NCI-H1694 (cell line): ENCODE measurements around the gene METTL2A.
A peak's percentile ranks its signal among the peaks of the same experiment; 100 is the strongest.
"Not testable (repeated sequence)": the region's sequence is repeated elsewhere in the genome, so short reads cannot be mapped to it uniquely, and the experiment has no call there.

Experiments
- DNase-seq: peaks from one replicate; lab custom pipeline; 2025; lab: John Stamatoyannopoulos, UW

The METTL2A gene, protein sequence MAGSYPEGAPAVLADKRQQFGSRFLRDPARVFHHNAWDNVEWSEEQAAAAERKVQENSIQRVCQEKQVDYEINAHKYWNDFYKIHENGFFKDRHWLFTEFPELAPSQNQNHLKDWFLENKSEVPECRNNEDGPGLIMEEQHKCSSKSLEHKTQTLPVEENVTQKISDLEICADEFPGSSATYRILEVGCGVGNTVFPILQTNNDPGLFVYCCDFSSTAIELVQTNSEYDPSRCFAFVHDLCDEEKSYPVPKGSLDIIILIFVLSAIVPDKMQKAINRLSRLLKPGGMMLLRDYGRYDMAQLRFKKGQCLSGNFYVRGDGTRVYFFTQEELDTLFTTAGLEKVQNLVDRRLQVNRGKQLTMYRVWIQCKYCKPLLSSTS

GRCh38 chr17:62423647-62424461 is at the start of gene METTL2A:
Gene METTL2A (plus strand): TSS chr17:62423897. CDS start chr17:62423903, 6 bp downstream.
- DNase-seq: peak; percentile 86

- DNase-seq: no peak
These were observed 43.4 kb upstream of the METTL2A start, which contains the start of gene EFCAB3 for GRCh38 chr17:62380253-62380652. Gene EFCAB3 (plus strand): TSS chr17:62380553. CDS start chr17:62382980, 2,427 bp downstream.

GRCh38 chr17:62381561-62381960 is 42.1 kb upstream of the METTL2A start:
- no peak for DNase-seq

DNA sequence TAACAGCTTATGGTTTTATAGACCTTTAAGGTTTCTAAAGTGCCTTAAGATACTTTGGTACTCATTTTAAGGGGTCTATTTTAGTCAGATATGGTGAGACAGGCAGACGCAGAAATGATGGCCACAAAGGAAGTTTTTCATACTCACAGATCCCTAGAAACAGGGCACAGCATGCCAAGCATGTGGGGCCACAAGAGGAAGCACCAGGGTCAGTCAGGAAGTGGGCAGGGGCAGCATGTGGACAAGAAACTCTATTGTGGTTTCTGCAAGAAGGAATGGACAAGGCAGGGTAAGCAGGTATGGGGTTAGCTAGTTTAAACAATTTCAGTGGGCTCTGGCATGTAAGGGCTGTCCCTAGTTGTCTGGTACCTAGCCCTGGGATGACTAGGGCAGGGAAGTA is 34.8 kb upstream of the METTL2A start:
- DNase-seq: no peak

DNA sequence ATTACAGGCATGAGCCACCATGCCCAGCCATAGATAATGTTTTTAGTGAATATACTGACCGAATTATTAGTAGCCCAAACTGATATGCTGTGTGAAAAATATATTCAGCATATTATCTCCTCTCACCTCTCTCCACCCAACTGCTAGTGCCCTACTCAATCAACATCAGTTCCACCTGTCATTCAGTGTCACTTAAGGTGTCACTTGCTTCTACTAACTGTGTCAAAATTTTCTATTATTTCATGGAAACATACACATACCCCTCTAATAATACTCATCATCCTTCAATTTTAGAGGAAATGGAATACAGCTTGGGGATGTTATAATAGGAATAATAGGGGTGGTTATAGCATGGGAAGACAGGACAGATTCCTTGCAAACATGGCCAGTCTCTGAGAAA is 30.8 kb upstream of the METTL2A start:
- DNase-seq: no peak

- DNase-seq: no peak
These were observed 24.8 kb upstream of the METTL2A start for GRCh38 chr17:62398891-62399290.

DNA sequence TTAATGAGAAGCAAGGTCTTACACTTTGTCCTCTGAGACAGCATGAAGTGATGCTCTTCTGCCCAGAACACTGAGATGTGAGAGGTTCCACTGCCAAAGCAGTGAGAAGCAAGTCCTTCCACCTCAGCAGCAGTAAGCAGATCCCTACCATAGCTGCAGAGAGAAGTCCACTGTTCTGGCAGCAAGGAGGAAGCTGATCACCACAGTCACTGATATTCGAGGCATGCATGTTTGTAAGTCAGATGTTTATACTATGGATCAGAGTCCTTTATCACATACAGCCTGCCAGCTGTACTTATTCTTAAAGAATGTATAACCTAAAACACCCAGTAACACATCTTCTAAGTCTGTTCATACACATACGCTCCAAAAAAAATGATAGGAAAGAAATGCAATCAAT is 18.2 kb upstream of the METTL2A start:
- no peak for DNase-seq

- DNase-seq: not testable (repeated sequence)
These were observed 10.6 kb upstream of the METTL2A start for GRCh38 chr17:62413090-62413489.

GRCh38 chr17:62426214-62426613 is 2.5 kb downstream of the METTL2A start:
- not testable (repeated sequence) for DNase-seq

GRCh38 chr17:62435251-62435650 is 11.6 kb downstream of the METTL2A start:
- not testable (repeated sequence) for DNase-seq

DNA sequence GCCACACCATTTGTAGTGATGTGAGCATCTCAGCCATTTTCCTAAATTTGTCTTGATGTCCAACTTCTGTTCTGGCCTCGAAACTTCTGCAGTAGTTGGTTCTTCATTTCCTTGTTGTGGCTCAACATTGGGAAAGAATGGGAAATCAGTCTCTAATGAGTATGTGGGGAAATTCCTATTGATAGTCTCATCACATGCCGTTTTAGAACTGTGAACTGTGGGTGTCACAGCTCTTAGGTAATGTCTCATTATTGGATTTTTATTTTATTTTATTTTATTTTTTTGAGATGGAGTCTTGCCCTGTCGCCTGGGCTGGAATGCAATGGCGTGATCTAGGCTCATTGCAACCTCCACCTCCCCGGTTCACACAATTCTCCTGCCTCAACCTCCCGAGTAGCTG is 17.5 kb downstream of the METTL2A start:
- DNase-seq: not testable (repeated sequence)

DNA sequence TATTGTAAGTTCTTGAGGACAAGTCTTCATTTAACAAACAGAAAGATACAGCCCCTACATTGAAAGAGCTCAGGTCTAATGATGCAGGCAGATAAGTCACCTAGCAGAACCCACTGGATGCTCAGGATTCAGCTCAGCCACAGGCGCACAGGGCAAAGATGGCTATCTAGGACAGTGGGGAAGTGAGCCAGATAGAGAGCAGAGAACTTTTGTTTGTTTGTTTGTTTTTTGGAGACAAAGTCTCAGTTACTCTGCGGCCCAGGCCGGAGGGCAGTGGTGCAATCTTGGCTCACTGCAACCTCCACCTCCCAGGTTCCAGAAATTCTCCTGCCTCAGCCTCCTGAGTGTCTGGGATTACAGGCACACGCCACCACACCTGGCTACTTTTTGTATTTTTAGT is 20.4 kb downstream of the METTL2A start:
- no peak for DNase-seq

DNA sequence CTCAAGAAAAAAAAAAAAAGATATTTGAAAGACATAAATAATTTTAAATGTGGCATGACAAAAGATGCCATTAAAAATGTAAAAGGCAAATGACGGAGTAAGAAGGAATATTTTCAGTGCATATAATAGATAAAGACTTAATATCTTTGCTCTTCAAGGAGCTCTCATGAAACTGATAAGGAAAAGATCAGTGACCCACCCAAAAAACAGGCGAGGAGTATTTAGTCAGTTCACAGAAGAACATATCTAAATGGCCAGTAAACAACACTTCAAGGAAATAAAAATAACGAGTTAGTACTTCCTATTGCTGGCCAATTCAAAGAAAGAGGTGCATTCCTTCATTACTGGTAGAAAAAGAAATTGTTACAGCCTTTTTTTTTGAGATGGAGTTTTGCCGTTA is 22.1 kb downstream of the METTL2A start:
- not testable (repeated sequence) for DNase-seq

- DNase-seq: not testable (repeated sequence)
These were observed 28.5 kb downstream of the METTL2A start for GRCh38 chr17:62452195-62452594.

DNA sequence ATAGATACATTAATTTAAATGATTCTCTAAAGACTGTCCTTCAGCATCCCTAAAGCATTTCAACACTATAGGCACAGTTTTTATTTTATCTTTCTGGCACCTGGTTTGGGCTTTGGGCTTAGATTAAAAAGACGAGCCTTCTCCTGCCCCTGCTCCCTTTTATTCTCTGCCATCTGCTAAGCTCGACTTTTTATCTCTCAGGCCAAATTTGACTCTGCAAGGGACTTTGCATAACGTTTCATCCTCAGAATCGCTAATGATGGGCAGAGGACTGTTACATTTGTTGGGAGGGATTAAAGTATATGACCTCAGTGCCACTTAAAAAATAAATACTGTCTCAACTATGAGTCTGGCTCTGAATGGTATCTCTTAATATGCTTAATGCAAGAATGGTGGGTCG is 29.3 kb downstream of the METTL2A start:
- DNase-seq: not testable (repeated sequence)

- DNase-seq: not testable (repeated sequence)
These were observed 30.0 kb downstream of the METTL2A start for GRCh38 chr17:62453656-62454055.

GRCh38 chr17:62454111-62454510 is 30.4 kb downstream of the METTL2A start:
- not testable (repeated sequence) for DNase-seq

DNA sequence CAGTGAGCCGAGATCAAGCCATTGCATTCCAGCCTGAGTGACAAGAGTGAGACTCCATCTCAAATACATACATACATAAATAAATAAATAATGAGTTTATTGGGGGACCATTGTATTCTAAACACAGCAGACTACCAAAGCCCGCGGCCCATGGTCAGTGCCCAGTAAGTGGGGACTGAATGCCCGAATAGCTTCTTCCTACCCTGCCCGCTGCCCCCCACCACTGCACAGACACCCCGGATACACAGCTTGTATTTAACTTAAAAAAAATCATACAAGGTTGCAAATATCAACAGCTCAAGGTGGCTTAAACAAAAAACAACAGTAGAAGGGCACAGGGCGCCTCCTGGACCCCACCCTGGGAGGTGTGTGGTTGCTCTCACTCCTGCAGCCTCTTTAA is 32.3 kb downstream of the METTL2A start:
- no peak for DNase-seq

- not testable (repeated sequence) for DNase-seq
These were observed 34.8 kb downstream of the METTL2A start for GRCh38 chr17:62458483-62458882.

GRCh38 chr17:62464422-62464821 is 40.7 kb downstream of the METTL2A start:
- DNase-seq: not testable (repeated sequence)

GRCh38 chr17:62465271-62465670 is 41.6 kb downstream of the METTL2A start:
- DNase-seq: not testable (repeated sequence)

DNA sequence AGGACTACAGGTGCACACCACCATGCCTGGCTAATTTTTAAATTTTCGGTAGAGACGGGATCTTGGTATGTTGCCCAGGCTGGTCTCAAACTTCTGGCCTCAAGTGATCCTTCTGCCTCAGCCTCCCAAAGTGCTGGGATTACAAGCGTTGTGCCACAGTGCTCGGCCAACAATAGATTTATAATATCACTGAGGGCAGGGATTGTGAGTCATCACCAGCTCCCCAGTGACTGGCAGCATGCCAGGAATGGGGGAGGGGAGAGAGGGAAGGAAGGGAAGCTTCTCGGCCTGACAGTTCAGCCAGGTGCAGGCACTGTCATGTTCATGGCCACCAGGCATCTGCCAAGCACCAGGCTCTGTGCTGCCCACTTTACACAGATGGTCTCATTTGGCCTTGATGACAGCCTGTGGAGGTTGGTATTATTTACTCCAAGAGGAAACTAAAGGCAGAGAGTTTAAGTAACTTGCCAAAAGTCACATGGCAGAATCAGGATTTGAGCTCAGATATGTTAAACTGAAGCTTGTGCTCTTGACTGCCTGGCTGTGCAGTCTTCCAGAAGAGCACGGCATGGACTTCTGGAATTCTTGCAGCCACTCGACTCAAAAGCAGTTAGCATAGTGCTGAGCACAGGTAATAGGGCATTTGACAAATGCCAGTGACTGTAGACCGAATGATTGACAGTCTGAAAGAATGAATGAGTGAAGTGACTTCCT is 47.1 kb downstream of the METTL2A start:
- peak; percentile 76 for DNase-seq
